HG03442 (cell line): ENCODE results near the gene ZMIZ1.

Experiments used
- ATAC-seq: cut with Tn5 transposase; IDR thresholded peaks from one replicate; pipeline ENCODE4 v1.9.1; 2021; ENCODE audit warnings: mild to moderate bottlenecking, moderate library complexity; ENCODE audit not compliant: unreplicated experiment

The ZMIZ1 gene

DNA sequence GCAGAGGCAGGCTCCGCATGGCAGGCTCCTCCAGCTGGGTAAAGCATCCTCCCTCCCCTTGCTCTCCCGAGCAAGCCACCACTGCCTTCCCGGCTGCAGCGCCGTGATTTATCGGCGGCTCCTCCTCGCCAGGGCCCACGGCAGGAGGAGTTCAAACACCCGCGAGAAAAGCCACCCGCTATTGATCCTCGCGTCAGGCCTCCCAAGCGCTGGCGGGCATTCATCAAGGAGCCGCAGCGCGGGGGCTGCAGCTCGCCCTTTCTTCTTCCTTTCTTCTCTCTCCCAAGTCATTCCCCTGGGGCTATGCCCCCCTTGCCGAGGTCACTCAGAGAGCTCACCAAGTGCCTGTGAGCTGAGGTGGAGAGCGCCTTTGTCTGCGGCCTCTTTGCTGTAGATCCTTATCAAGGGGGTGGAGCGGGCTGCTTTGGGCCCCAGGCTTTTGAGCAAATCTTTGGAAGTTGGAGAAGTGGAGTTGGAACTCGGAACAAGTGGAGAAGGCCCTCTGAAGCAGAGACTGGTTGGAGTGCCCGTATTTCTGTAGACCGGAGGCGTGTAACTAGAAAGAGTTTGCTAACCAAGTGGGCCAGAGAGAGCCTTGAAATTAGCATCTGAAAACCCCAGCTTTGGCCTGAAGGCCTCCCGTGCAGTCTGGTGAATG lies 171.3 kb downstream of the ZMIZ1 start:
- no peak for ATAC-seq

DNA sequence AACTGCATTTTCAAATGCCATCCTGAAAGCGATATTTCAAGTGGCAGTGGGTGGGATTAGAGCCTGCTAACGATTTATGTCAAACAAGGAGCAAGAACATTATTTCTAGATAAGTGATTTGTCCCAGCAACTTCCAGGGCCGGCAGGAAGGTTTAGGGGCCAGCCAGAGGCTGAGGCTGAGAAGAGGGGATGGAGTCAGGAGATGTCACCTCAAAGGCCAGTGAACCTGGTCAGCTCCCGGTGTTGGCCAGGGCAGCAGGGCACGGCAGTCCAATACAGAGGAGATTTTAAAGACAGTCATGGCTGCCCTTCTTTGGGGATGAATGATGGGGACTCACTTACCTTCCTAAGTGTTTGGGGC lies 172.8 kb downstream of the ZMIZ1 start:
- no peak for ATAC-seq

DNA sequence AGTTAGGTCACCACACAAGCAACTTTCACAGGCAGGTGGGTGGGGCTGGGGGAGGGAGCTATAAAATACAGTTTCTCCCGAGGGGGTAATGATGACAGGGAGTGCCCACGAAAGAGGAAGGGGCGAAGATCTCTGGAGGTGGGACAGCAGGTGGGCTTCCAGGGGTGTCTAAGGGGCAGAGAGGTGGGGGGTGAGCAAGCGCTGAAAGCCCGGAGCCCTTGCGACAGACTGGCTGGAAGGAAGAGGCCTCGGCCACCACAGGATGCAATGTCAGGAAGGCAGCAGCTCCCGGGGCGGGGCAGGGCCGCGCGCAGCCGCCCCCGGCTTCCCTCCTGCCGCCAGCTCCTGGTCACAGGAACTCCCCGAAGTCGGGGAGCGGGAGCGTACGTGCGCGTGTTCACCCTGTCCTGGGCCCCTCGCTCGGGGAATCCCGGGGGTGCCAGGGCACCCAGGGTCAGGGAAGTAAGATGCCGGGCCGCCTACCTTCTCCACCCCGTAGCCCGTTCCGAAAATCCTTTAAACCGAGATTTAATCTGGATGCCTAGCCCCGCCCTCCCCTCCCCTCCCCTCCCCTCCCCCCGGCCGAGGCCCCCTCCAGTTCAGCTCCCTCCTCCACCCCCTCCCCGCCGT lies 173.3 kb downstream of the ZMIZ1 start:
- peak; percentile 33 for ATAC-seq

DNA sequence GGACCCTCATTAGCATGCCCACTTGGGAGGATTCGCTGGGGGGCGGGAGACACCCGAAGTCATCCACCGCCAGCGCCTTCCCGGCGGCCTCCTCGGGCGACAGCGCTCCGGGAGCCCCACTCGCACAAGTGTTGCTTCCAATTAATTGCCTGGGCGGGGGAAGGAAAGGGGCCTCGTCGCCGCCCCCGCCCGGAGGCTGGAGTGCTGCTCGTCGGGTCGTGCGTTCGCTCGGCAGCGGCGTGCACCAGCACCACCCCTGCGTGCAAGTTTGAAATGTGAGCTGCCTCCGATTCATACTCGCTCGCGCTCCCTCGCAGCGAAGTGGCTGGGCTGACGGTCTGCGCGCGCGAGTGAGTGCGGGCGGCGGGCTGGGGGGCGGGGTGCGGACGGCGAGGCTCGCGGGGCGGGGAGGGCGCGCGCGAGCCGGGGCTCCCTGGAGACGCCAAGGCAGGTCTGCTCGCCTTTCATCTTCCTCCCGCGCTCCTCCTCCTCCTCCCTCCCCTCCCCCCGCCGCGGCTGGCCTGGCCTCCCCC lies 173.9 kb downstream of the ZMIZ1 start:
- peak; percentile 16 for ATAC-seq

DNA sequence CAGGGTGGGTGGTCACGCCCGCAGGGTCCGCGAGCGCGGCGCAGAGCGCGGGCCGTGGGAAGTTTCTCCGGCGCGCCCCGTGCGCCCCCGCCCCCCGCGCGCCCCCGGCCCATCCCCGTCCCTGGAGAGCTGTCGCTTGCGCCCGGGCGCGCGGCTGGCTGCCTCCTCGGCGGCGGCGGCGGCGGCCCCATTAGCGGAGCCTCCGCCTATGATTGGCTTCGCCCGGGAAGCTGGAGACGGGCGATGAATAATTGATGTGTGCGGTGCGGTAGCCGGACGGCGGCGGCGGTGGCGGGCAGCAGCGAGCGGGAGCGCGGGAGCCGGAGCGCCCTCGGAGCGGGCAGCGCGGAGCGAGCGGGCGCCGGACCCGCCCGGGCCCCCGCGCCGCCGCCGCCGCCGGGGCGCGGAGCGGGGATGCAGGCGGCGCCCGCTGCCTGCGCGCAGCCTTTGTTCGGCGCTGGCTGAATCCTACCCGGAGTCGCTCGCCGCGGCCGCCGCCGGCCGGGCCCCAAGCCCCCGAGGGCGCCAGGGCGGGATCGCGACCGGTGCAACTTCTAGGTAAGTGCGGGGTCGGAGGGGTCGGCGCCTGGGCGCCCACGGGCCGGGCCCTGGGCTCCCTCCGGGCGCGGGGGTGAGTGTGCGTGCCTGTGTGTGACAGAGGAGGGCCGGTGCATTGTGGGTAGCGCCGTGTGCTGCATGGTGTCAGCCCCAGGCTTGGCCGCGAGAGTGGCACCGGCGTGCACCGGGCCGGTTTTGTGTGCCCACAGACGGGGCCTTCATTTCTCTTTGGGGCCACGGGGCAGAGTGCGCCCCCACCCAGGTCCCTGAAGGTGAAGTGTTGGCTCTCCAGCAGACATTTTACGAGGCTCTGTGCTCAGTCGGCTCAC lies 174.7 kb downstream of the ZMIZ1 start:
- ATAC-seq: peak; percentile 34

DNA sequence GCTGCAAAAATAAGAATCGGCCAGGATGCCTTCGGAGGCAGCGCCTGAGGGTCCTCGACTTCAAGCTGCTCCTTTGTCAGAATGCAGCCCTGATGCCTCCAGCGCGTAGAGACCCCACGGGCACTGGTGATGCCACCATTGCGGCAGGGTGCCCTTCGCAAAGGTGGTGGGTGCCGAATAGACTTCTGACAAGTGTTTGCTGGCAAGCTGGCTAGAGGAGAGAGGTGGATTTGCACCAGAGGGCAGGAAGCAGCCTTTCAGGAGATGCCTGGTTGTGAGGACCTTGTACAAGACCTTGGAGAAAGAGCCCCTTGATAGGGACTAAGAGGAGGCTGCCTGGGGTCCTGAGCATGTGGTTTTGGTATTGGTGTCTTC lies 175.3 kb downstream of the ZMIZ1 start:
- no peak for ATAC-seq

DNA sequence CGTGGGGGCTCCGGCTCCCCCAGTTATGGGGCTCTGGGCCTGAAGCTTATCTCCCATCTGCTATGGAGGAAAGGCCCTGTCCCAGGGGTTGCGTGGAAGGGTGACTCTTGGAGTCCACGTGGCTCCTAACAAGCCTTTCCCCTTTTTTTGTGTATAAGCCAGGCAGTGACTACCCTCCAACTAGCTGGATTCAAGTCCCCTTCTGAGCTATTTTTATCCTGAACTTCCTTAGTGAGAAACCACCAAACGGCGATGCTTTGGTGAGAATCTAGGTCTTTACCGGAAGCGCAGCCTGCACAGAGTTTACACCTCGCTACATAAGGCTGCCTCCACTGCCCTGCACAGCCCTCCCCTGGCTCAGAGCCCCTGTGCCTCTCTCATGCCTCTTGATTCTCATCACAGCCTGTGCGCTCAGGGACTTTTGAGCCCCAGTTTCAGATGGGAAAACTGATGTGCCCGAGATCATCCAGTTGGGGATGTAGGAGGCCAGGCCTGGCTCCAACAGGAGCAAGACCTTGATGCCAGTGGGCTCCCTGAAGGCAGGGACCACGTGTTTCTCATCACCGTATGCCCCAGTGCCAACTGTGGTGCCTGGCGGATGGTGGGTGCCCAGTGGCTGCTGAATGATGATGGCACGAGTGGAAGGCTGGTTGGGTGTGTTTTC lies 176.2 kb downstream of the ZMIZ1 start:
- peak; percentile 23 for ATAC-seq

DNA sequence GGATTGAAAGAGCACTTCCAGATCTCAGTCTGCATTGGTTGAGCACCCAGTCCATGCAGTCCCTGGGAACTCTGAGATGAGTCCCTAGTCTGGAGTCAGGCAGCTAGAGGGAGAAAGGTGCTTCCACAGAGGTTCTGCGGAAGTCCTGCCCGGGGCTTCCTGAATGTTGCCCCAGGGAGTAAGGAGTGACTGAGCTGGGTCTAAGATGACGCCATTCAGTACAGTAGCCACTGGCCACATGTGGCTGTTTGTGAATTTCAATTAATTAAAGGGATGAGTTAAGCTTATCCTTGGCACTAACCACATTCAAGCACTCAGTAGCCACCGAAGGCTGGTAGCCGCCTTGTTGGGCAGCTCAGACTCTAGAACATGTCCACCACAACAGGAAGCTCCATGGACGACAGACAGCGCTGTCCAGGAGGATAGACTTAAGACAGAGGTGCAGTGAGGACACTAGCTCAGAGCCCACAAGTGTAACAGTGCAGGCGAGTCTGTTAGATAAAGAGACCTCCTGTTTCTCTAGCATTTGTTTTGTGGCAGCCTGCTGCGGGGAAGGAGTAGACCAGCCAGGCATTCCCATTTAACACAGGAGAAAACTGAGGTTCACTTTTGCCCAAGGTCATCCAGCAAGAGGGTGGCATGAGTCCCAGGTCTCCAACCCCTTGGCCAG lies 176.9 kb downstream of the ZMIZ1 start:
- ATAC-seq: no peak

DNA sequence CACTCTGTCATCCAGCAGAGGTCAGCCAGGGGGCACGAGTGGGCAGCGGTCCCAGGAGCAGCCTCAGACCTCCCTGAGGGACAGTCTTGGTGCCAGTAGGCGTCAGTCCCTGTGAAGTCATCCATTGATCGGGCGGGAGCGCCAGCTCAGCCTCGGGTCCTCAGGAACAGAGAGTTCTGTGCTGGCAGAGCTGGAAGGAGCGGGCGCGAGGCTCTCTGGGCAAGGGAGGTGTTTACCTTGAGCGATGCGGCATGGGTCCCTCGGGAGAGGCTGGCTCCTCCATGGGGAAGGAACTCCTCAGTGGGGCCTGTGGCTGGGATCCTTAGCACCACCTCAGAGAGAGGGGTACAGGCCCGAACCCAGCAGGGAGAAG lies 177.4 kb downstream of the ZMIZ1 start:
- ATAC-seq: no peak

DNA sequence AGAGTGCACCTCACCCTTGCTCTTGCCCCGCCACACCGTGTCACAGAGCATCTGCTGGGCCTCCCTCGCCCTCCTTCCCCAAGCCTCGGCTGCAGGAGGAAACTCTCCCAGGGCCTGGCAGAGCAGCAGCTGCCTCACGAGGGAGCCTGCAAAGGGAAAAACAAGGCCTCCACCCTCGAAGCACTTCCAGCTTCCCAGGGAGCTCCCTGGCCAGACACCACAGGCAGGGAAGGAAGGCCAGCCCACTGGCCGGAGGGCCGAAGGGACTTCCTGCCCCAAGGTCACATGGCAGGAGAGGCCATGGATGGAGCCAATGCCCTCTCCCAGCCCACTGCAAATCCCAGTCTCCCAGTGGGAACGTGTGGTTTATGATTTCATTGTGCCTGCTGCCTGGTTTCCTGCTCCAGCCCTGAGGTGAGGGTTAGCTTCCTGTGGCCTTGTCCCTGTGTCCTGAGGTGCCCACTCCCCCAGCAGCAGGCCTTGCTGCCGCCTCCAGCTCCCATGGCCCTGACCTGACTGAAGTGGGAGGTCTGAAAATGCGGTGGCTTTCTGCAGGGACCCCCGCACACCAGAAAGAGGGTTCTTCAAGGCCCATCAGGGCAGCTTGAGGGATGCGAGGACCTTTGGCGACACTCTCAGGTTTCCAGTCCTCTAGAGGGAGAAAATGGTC lies 178.0 kb downstream of the ZMIZ1 start:
- no peak for ATAC-seq

DNA sequence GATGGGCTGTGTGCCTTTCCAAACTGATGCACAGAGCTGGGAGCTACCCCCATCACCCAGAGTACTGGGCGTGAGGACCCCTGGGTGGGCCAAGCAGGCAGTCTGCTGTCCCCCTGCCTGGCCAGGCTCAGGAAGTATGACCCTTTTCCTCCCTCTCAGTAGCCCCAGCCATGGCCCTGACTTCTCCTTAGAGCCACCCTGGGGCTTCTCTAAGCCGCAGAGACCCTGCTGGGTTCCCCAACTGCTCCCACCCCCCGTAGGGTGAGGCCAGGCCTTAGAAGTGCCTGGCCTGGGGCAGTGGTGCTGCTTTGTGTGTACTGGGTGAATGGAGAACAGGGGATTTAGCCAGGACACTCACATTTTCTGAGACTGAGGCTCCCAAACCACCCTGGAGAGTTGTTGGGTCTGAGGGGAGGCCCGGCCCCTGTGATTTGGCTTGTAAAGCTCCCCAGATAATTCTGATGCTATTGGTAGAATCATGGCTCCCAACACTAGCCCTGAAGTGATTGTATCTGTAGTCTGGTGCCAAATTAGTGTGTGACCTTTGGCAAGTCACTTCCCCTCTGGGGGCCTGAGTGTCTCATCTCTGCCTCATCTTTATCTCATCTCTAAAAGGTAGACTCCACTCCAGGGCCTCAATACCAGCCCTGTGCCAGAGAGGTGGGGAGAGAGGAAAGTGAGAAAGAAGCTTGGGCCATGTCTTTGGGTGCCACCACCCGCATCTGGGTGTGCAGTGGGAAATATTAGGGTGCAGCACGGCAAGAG lies 178.8 kb downstream of the ZMIZ1 start:
- no peak for ATAC-seq

DNA sequence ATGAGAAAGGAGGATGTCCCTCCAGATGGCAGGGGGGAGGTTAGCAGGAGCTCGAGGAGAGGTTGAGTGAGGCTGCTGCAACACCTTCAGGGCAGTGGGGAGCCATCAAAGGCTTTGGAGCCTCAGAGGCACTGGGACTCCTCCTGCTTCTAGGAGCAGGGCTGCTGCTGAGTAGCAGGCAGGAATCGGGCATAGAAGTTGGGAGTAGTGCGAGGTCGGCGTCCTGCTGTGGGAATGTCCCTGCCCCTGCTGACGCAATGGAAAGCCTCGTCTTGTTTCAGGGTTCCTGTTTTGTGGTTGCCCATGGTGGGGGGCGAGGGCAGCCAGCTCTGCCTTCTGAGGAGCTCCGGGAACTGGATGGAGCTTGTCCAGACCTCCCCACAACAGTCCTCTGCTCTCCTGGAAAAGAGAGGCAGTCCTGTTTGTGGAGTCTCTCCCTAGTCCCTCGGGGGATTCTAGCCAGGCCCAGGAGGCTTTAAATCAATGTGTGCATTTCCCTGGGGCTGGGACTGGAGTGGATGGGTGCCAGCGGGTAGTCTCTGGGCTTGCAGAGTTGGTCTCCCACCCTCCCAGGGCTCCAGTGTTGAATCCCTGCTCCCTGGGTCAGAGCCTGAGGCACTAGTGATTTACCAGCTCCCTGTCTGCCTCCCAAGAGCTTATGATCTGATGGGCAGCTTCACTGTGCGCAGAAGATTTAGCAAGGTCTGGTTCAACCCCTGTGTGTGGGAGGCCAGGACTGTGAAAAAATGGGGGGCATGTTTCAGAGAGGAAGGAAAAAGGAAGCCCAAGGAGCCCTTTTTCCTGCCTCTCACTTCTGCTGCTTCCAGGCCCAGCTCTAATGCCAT lies 179.8 kb downstream of the ZMIZ1 start:
- no peak for ATAC-seq

DNA sequence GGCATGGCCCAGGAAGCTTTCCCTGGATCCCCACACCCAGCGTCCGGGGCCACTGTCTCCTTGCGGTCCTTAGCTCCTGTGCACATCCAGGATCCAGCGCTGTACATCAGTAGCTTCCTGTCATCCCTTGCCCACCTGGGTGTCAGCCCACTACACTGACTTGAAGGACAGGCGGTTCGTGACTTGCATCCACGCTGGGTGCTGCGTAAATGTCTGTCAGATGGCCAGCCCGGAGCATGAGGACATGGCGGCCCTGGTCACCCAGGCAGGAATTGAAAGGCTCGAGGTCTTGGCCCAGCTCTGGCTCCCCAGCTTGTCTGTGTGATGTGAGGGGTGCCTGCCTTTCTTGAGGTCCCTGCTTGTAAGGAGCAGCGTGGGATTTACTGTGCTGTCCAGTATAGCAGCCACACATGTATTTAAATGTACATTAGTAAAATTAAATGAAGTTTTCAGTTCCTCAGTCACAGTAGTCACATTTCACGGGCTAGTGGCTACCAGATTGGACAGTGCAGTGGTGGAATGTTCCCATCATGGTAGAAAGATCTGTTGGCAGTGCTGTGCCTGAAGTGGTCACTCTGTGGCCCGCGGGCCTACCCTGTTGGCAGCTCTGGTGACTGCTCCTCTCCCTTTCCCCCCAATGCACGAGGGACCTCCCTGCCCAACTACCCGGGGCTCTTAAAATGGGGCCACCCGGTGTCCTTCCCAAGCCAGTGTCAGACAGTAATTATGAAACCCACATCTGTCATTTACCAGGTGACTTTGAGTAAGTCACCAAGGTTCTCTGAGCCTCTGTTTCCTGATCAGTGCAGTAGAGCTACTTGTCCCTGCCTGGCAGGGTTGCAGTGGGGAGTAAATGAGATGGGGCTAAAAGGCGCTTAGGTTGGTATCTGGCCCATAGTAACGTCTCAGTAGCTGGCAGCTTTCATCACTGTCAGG lies 180.7 kb downstream of the ZMIZ1 start:
- peak; percentile 49 for ATAC-seq

DNA sequence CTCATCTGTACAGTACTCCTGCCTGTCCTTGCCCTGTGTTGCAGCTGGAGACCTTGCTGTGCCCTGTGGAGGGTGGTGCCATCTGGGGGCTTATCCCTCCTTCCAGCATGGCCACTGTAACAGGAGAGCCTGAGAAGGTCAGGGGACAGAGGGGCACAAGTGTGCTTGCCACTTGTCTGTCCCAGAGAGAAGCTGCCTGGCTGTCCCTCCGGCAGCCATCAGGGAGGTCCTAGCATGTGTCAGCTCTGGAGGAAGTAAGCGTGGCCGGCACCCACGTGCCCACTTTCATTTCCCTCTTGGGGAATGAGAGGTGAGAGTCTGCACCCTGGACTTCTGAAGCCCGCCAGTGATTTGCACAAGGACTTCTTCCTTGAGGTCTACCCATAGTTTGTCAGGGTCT lies 181.5 kb downstream of the ZMIZ1 start:
- ATAC-seq: no peak

DNA sequence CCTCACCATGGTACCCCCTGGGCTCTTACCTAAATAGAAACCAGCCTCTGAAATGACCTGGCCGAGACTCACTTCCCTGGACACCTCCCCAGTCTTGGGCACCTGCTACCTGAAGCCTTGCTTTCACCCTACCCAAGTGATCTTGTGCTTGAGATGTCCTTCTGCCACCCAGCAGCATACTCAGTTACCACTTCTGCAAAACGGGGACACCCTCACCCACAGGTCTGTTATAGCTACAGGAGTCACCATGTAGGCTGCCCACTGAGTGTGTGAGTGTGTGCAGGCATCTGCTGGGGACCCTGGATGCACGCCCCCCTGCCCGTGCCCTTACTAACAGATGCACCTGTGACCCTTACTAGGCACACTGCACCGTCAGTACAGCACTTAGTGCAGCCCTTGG lies 183.7 kb downstream of the ZMIZ1 start:
- no peak for ATAC-seq

DNA sequence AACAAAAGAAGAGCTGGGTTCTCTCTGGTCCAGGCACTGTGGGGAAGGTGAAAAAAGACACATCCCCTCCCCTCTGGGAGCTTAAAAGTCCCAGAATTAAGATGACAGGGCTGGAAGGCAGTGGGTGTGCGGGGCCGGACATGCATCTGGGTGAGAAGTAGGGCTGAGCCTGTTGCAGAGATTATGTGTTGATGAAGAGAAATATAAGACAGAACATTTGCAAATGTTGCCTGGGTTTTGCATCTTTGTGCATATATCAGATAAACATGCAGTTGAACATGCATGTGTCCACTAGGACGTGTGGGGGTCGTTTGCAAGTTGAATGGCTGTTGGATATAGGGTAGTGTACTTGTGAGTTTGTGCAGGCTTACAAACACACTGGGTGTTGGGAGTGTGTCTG lies 184.2 kb downstream of the ZMIZ1 start:
- ATAC-seq: no peak

DNA sequence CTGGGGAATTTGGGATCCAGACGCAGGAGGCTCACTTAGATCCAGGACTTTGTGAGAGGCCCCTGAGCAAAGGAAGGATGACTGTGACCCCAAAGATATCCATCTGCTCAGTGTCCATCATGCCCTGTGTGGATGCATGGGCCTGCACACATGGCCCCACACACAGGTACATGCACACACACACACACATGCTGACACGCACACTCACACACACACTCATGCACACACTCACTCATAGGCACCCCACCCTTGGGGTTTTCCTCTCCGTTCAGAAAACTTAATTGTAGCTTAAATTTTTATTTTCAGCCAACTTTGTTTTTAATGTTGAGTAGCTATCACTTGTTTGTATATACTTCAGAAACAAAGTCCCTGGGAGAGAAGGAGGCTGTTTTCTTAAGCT lies 184.9 kb downstream of the ZMIZ1 start:
- no peak for ATAC-seq
